ENCODE results near the gene GPR161.

DNA sequence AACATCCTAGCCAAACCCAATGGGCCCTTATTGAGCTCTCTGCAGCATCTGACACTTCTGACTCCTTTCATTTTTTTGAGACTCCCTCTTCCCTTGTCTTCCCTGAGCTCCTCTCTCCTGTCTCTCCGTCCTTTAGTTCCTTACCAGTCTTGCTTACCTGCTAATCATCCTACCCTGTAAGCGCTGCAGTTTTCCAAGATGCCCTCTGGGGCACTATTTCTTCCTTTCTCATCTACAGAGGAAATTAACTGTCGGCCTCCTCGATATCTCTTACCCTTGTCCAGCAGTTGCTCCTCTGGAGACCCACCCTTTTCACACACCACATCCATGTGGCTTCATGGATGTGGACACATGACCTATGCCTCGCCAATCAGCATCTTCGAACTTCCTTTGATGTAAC is 6.8 kb downstream of the GPR161 start:
- TF ChIP-seq, protein P1, sequence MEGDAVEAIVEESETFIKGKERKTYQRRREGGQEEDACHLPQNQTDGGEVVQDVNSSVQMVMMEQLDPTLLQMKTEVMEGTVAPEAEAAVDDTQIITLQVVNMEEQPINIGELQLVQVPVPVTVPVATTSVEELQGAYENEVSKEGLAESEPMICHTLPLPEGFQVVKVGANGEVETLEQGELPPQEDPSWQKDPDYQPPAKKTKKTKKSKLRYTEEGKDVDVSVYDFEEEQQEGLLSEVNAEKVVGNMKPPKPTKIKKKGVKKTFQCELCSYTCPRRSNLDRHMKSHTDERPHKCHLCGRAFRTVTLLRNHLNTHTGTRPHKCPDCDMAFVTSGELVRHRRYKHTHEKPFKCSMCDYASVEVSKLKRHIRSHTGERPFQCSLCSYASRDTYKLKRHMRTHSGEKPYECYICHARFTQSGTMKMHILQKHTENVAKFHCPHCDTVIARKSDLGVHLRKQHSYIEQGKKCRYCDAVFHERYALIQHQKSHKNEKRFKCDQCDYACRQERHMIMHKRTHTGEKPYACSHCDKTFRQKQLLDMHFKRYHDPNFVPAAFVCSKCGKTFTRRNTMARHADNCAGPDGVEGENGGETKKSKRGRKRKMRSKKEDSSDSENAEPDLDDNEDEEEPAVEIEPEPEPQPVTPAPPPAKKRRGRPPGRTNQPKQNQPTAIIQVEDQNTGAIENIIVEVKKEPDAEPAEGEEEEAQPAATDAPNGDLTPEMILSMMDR (IDR thresholded peaks at IDR 0.05) = no peak
- TF ChIP-seq EP300 (IDR thresholded peaks at IDR 0.05) (no peak), POLR2AphosphoS5 (IDR thresholded peaks at IDR 0.05) (no peak)
